K562 (cell line): ENCODE results near the gene BNIPL. TPM values are rescaled to one million over a fixed set of nuclear protein-coding genes. Genes with fewer than 3 reads are reported as not detected.

Source experiments
- ARNT ChIP-seq, 2 experiments: fragments of 450-650 bp; IDR thresholded peaks; 2 replicates each; pipeline ENCODE4 v1.6.1; 2016; ENCODE audit warnings: mild to moderate bottlenecking in 1 of 2
- BRF1 ChIP-seq: IDR thresholded peaks from 3 replicates; pipeline ENCODE4 v1.6.1; 2011; ENCODE audit warnings: borderline replicate concordance, mild to moderate bottlenecking; ENCODE audit not compliant: insufficient read length; ENCODE audit errors: extremely low read depth
- ESRRA ChIP-seq: fragments of 450-650 bp; IDR thresholded peaks from 2 replicates; pipeline ENCODE4 v1.6.1; 2014; ENCODE audit warnings: low read depth, mild to moderate bottlenecking, moderate library complexity, borderline replicate concordance
- FUS ChIP-seq: fragments of 200-400 bp; formaldehyde crosslinking; optimal IDR thresholded peaks from 2 replicates; pipeline ENCODE3; 2017; ENCODE audit warnings: low read depth, low read length
- GABPB2 ChIP-seq: fragments of 250-450 bp; sonication (Bioruptor Pico); conservative IDR thresholded peaks from 2 replicates; pipeline ENCODE4 v1.5.1; 2021; ENCODE audit warnings: mild to moderate bottlenecking
- HNRNPH1 ChIP-seq: fragments of 200-400 bp; formaldehyde crosslinking; optimal IDR thresholded peaks from 2 replicates; pipeline ENCODE3; 2017; ENCODE audit warnings: low read depth, mild to moderate bottlenecking, low read length, moderate library complexity
- HOXB6 ChIP-seq: fragments of 250-450 bp; sonication (Bioruptor Pico); IDR thresholded peaks from 2 replicates; pipeline ENCODE4 v1.5.1; 2022; ENCODE audit warnings: mild to moderate bottlenecking, borderline replicate concordance
- KAT8 ChIP-seq: fragments of 450-650 bp; IDR thresholded peaks from 2 replicates; pipeline ENCODE4 v1.6.1; 2016; ENCODE audit warnings: low read depth, mild to moderate bottlenecking
- L3MBTL2 ChIP-seq: fragments of 450-650 bp; IDR thresholded peaks from 2 replicates; pipeline ENCODE4 v1.6.1; 2016; ENCODE audit warnings: mild to moderate bottlenecking, moderate library complexity
- MEIS2 ChIP-seq: fragments of 450-650 bp; IDR thresholded peaks from 2 replicates; pipeline ENCODE4 v1.6.1; 2014; ENCODE audit warnings: mild to moderate bottlenecking; ENCODE audit not compliant: partially characterized antibody
- MYNN ChIP-seq, 2 experiments: sonication (generic); formaldehyde crosslinking in 1 of 2; IDR thresholded peaks; 2 replicates each; pipeline versions ENCODE4 v1.5.0 to v1.6.1; 2016 to 2020; ENCODE audit warnings: antibody characterized with exemption in 1 of 2, missing genetic modification reagents in 1 of 2
- NFRKB ChIP-seq: fragments of 450-650 bp; IDR thresholded peaks from 2 replicates; pipeline ENCODE4 v1.6.1; 2016; ENCODE audit warnings: low read depth
- SMAD2 ChIP-seq: fragments of 150-350 bp; IDR thresholded peaks from 2 replicates; pipeline ENCODE4 v1.6.1; 2014; ENCODE audit warnings: low read depth, mild to moderate bottlenecking, low read length
- SOX6 ChIP-seq: fragments of 450-650 bp; IDR thresholded peaks from 2 replicates; pipeline ENCODE4 v1.6.1; 2014; ENCODE audit warnings: mild to moderate bottlenecking
- SREBF1 ChIP-seq: fragments of 150-350 bp; IDR thresholded peaks from 2 replicates; pipeline ENCODE4 v1.6.1; 2014; ENCODE audit warnings: antibody characterized with exemption, low read depth, low read length, borderline replicate concordance
- STAT5A ChIP-seq: IDR thresholded peaks from 2 replicates; pipeline ENCODE4 v1.6.1; 2012; ENCODE audit warnings: low read length, inconsistent platforms, borderline replicate concordance
- WHSC1 ChIP-seq: IDR thresholded peaks from one replicate; pipeline ENCODE4 v1.6.1; 2012; ENCODE audit warnings: low read length, control low read depth, inconsistent platforms
- ZFP36 ChIP-seq: fragments of 150-350 bp; IDR thresholded peaks from 2 replicates; pipeline ENCODE4 v1.6.1; 2018; ENCODE audit warnings: low read length, low read depth; ENCODE audit not compliant: partially characterized antibody
- ZNF133 ChIP-seq: fragments of 250-450 bp; sonication (Bioruptor Pico); IDR thresholded peaks from 2 replicates; pipeline ENCODE4 v1.4.0; 2020; ENCODE audit warnings: mild to moderate bottlenecking
- polyA plus RNA-seq, 8 experiments: library from polyadenylated mRNA; depleted of rRNA in 4 of 8; stranded (reverse) in 5 of 8; unstranded in 3 of 8; fragments of >200 nt; fragmentation: Nextera tagmentation in 2 of 8; fragmentation: Illumina TruSeq in 1 of 8; extraction: Ambion mirVana in 2 of 8; extraction: Trizol in 1 of 8; gene quantifications; 2 replicates each; pipeline versions ENCODE4 v1.2.1 to v1.2.3, GENCODE V29; 2011 to 2014; ENCODE audit warnings: inconsistent platforms in 1 of 8, missing spikeins in 1 of 8
- total RNA-seq, 7 experiments: library from RNA; depleted of rRNA in 6 of 7; stranded (reverse); fragments of >200 nt in 6 of 7; fragmentation: Illumina TruSeq in 2 of 7; extraction: Trizol in 2 of 7; gene quantifications; 2 replicates each; pipeline versions ENCODE4 v1.2.1 to v1.2.3, GENCODE V29; 2011 to 2021; ENCODE audit warnings: low replicate concordance in 1 of 7
- TF ChIP-seq, protein P1 (sequence below): fragments of 450-650 bp; IDR thresholded peaks from 2 replicates; pipeline ENCODE4 v1.6.1; 2016; ENCODE audit warnings: antibody characterized with exemption
- TF ChIP-seq, protein P2 (sequence below): fragments of 450-650 bp; formaldehyde crosslinking; IDR thresholded peaks from 2 replicates; pipeline ENCODE4 v1.4.0; 2022; ENCODE audit warnings: missing genetic modification characterization
- TF ChIP-seq, protein P3 (sequence below): sonication (generic); formaldehyde crosslinking; IDR thresholded peaks from 2 replicates; pipeline ENCODE4 v1.8.0; 2023; ENCODE audit warnings: missing genetic modification reagents, mild to moderate bottlenecking, borderline replicate concordance

Gene BNIPL
- total and polyA plus RNA-seq, 9 of the 15 experiments (the other 6 are each of a cell fraction or from before 2014, with no cell fraction given) = 0.08 to 1.4 (median 0.68) TPM

DNA sequence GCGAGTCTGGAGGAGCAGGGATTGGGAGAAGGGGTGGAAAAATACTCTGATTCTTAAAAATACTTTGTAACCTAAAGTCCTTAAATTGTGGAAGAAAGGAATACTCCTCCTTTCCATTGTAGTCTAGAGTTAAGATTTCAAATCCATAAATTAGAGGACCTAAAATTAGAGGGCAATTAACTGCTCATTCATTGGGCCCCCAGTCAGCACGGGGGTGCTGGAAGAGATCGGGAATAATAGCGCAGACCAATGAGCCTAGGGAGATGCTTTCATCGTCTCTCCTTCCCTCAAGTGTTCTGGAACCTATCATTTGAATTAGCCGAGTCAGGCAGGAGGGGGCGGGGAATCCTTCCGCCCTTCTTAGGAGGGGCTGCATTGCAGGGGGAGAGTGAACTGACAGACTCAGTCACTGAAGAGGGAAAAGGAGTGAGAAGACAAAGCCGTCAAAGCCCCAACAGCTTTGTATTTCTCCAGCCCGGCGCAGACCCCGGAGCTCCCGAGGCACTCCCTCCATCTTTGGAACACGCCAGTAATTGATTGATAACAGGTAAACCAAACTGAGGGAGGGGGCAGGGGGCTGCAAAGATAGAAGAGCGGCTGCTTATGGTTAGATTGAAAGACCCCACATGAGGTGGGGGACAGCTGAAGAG is 23.7 kb downstream of the BNIPL start, which contains the start of gene MLLT11 (continued):
- TF ChIP-seq, protein P1, sequence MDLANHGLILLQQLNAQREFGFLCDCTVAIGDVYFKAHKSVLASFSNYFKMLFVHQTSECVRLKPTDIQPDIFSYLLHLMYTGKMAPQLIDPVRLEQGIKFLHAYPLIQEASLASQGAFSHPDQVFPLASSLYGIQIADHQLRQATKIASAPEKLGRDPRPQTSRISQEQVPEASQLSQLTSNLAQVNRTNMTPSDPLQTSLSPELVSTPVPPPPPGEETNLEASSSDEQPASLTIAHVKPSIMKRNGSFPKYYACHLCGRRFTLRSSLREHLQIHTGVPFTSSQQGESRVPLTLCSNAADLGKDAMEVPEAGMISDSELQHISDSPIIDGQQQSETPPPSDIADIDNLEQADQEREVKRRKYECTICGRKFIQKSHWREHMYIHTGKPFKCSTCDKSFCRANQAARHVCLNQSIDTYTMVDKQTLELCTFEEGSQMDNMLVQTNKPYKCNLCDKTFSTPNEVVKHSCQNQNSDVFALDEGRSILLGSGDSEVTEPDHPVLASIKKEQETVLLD = no peak
- TF ChIP-seq, protein P2, sequence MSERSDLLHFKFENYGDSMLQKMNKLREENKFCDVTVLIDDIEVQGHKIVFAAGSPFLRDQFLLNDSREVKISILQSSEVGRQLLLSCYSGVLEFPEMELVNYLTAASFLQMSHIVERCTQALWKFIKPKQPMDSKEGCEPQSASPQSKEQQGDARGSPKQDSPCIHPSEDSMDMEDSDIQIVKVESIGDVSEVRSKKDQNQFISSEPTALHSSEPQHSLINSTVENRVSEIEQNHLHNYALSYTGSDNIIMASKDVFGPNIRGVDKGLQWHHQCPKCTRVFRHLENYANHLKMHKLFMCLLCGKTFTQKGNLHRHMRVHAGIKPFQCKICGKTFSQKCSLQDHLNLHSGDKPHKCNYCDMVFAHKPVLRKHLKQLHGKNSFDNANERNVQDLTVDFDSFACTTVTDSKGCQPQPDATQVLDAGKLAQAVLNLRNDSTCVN (CRISPR knock-in tag) = no peak
- TF ChIP-seq MYNN (IDR thresholded peaks at IDR 0.05) (no peak), MYNN (CRISPR knock-in tag; IDR thresholded peaks at IDR 0.05) (no peak), FUS (no peak), ARNT (IDR thresholded peaks at IDR 0.05) (no peak), GABPB2 (CRISPR knock-in tag) (no peak), SOX6 (no peak), SMAD2 (no peak), ESRRA (no peak), ZNF133 (CRISPR knock-in tag) (no peak), HOXB6 (CRISPR knock-in tag) (no peak), L3MBTL2 (no peak), SREBF1 (no peak), BRF1 (no peak), STAT5A (no peak), KAT8 (no peak), NFRKB (no peak), ZFP36 (no peak), HNRNPH1 (no peak), MEIS2 (peak; percentile 64), WHSC1 (no peak)
- TF ChIP-seq, protein P3, sequence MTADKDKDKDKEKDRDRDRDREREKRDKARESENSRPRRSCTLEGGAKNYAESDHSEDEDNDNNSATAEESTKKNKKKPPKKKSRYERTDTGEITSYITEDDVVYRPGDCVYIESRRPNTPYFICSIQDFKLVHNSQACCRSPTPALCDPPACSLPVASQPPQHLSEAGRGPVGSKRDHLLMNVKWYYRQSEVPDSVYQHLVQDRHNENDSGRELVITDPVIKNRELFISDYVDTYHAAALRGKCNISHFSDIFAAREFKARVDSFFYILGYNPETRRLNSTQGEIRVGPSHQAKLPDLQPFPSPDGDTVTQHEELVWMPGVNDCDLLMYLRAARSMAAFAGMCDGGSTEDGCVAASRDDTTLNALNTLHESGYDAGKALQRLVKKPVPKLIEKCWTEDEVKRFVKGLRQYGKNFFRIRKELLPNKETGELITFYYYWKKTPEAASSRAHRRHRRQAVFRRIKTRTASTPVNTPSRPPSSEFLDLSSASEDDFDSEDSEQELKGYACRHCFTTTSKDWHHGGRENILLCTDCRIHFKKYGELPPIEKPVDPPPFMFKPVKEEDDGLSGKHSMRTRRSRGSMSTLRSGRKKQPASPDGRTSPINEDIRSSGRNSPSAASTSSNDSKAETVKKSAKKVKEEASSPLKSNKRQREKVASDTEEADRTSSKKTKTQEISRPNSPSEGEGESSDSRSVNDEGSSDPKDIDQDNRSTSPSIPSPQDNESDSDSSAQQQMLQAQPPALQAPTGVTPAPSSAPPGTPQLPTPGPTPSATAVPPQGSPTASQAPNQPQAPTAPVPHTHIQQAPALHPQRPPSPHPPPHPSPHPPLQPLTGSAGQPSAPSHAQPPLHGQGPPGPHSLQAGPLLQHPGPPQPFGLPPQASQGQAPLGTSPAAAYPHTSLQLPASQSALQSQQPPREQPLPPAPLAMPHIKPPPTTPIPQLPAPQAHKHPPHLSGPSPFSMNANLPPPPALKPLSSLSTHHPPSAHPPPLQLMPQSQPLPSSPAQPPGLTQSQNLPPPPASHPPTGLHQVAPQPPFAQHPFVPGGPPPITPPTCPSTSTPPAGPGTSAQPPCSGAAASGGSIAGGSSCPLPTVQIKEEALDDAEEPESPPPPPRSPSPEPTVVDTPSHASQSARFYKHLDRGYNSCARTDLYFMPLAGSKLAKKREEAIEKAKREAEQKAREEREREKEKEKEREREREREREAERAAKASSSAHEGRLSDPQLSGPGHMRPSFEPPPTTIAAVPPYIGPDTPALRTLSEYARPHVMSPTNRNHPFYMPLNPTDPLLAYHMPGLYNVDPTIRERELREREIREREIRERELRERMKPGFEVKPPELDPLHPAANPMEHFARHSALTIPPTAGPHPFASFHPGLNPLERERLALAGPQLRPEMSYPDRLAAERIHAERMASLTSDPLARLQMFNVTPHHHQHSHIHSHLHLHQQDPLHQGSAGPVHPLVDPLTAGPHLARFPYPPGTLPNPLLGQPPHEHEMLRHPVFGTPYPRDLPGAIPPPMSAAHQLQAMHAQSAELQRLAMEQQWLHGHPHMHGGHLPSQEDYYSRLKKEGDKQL (CRISPR knock-in tag) = no peak
